Measurements from ENCODE around the gene TNRC18. TPM values are rescaled to one million over a fixed set of nuclear protein-coding genes. Genes with fewer than 3 reads are reported as not detected.
A peak's percentile ranks its signal among the peaks of the same experiment; 100 is the strongest.
"Not testable (repeated sequence)": the region's sequence is repeated elsewhere in the genome, so short reads cannot be mapped to it uniquely, and the experiment has no call there.

TNRC18 gene
- total RNA-seq, 2 experiments from 2014 or later = 51.9 to 57.2 TPM

DNA sequence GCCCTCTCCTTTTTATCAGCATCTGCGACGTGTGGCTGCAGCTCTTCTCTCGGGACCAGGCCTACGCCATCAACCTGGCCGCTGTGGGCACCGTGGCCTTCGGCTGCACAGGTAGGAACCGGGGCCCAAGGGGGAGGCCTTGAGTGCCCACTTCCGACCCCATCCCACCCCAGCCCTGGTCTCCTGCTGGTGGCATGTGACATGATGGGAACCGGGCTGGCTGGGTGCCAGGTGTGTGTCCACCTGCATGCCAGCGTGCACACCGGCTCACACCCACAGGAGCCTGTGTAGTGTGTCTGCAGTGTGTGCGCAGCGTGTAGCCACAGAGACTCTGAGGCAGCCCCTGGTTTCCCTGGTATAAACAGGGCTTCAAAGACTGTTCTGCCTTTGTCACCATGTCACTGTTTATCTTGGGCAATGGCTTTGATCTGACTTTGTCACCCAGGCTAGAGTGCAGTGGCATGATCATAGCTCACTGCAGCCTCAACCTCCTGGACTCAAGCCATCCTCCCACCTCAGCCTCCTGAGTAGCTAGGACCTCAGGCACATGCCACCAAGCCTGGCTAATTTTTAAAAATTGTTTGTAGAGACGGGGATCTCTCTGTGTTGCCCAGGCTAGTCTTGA lies 131.8 kb downstream of the TNRC18 start:
- POLR2A ChIA-PET; H3K36me3 Mint-ChIP-seq; DNase-seq; H3K4me1 Mint-ChIP-seq; H3K27ac Mint-ChIP-seq; ATAC-seq (ENCODE audit: low read depth); H3K4me3 Mint-ChIP-seq; H3K9me3 Mint-ChIP-seq: not testable (repeated sequence)
- H3K27me3 Mint-ChIP-seq = peaks cover 11% of the 10 kb centered on the region

DNA sequence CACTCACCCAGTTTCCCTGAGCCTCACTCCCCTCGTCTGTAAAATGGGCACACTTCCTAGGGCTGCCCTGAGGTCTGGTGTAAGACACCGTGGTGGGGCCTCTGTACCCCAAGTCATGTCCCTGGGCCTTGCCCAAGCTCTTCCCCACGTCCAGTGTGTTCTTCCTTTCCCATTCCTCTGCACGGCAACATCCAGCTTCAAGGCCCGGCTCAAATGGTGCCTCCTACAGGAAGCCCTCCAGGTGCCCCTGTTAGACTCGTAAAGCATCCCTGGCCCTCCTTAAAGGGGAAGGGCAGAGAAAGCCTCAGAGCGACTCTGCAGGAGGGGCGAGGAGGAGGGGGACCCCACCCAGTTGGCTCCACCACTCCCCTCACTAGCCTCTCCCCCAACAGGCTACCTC lies 132.3 kb downstream of the TNRC18 start:
- POLR2A ChIA-PET = no interaction called here
- H3K4me1 Mint-ChIP-seq = peaks cover 3% of the 10 kb centered on the region
- no peaks in the 10 kb centered on the region for H3K9me3 Mint-ChIP-seq
- DNase-seq (no peak), ATAC-seq (ENCODE audit: low read depth) (no peak)
- peaks cover 10% of the 10 kb centered on the region for H3K27me3 Mint-ChIP-seq
- no peaks in the 10 kb centered on the region for H3K36me3 Mint-ChIP-seq
- H3K27ac Mint-ChIP-seq = no peak overlapping the region
- no peak overlapping the region for H3K4me3 Mint-ChIP-seq

- DNase-seq = no peak
- no peaks in the 10 kb centered on the region for H3K4me1 Mint-ChIP-seq
- H3K27ac Mint-ChIP-seq = no peak overlapping the region
- no peak for ATAC-seq (ENCODE audit: low read depth)
- POLR2A ChIA-PET = no interaction called here
- no peak overlapping the region for H3K4me3 Mint-ChIP-seq
- no peaks in the 10 kb centered on the region for H3K9me3 Mint-ChIP-seq
- no peaks in the 10 kb centered on the region for H3K36me3 Mint-ChIP-seq
- peaks cover 5% of the 10 kb centered on the region for H3K27me3 Mint-ChIP-seq
Measured at GRCh38 chr7:5289355-5289754, 134.3 kb downstream of the TNRC18 start.

- H3K27me3 Mint-ChIP-seq; ATAC-seq (ENCODE audit: low read depth); H3K27ac Mint-ChIP-seq; H3K9me3 Mint-ChIP-seq; H3K36me3 Mint-ChIP-seq; DNase-seq; POLR2A ChIA-PET; H3K4me1 Mint-ChIP-seq; H3K4me3 Mint-ChIP-seq: not testable (repeated sequence)
Measured at GRCh38 chr7:5288560-5288959, 135.1 kb downstream of the TNRC18 start.

DNA sequence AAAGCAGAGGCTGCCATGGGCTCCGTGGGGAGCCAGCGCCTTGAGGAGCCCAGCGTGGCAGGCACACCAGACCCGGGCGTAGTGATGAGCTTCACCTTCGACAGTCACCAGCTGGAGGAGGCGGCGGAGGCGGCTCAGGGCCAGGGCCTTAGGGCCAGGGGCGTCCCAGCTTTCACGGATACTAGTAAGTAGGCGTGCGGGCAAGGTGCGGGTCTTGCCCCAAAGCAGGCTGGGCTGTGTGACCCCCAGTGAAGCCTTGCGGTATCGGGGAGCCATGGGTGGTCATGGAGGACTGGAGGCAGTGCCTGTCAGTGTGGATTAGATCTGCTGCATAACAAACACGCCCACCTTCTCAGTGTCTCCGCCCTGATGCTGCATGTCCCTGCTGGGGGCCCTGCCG lies 135.8 kb downstream of the TNRC18 start:
- no peak overlapping the region for H3K27ac Mint-ChIP-seq
- no peak overlapping the region for H3K4me3 Mint-ChIP-seq

DNA sequence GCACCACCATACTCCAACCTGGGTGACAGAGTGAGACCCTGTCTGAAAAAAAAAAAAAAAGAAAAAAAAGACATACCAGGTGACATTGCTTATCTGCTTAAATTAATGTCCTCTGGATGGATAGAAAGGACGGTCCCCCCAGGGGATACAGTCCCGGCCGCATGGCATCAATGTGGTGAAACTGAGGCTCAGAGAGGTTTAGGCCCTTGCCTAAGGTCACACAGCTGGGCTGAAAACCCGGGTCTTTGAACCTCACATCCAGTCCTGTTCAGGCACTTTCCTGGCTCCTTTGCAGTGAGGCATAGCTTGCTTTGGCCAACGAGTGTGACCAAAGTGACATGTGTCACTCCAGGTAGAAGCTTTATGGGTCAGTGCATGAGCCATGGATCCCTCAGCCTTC lies 136.3 kb downstream of the TNRC18 start:
- H3K4me3 Mint-ChIP-seq; H3K27ac Mint-ChIP-seq; ATAC-seq (ENCODE audit: low read depth); DNase-seq; H3K4me1 Mint-ChIP-seq; POLR2A ChIA-PET; H3K9me3 Mint-ChIP-seq; H3K27me3 Mint-ChIP-seq; H3K36me3 Mint-ChIP-seq: not testable (repeated sequence)

More for the DNA sequence above, 135.8 kb downstream of the TNRC18 start:
- POLR2A ChIA-PET = no interaction called here
- H3K36me3 Mint-ChIP-seq = no peaks in the 10 kb centered on the region
- no peaks in the 10 kb centered on the region for H3K4me1 Mint-ChIP-seq
- ATAC-seq (ENCODE audit: low read depth) = no peak
- peaks cover 6% of the 10 kb centered on the region for H3K27me3 Mint-ChIP-seq
- no peaks in the 10 kb centered on the region for H3K9me3 Mint-ChIP-seq
- DNase-seq = no peak

GRCh38 chr7:5286933-5287332 lies 136.7 kb downstream of the TNRC18 start:
- POLR2A ChIA-PET = interaction anchor here (0.6 to 0.7 kb wide), 2 partner anchors 33 to 42 kb away, joined by 3 read pairs; no protein-coding TSS in a partner anchor
- DNase-seq (no peak), ATAC-seq (ENCODE audit: low read depth) (no peak)
- no peaks in the 10 kb centered on the region for H3K4me1 Mint-ChIP-seq
- H3K27ac Mint-ChIP-seq = no peak overlapping the region
- peaks cover 6% of the 10 kb centered on the region for H3K27me3 Mint-ChIP-seq
- no peak overlapping the region for H3K4me3 Mint-ChIP-seq
- H3K9me3 Mint-ChIP-seq = no peaks in the 10 kb centered on the region
- H3K36me3 Mint-ChIP-seq = no peaks in the 10 kb centered on the region

- DNase-seq (no peak), ATAC-seq (ENCODE audit: low read depth) (no peak)
- H3K4me3 Mint-ChIP-seq = peak overlapping the region; percentile 42
- H3K9me3 Mint-ChIP-seq = no peaks in the 10 kb centered on the region
- H3K27me3 Mint-ChIP-seq = peaks cover 8% of the 10 kb centered on the region
- POLR2A ChIA-PET = no interaction called here
- H3K36me3 Mint-ChIP-seq = no peaks in the 10 kb centered on the region
- H3K4me1 Mint-ChIP-seq = no peaks in the 10 kb centered on the region
- no peak overlapping the region for H3K27ac Mint-ChIP-seq
Measured at GRCh38 chr7:5284304-5285281, 139.0 kb downstream of the TNRC18 start.

GRCh38 chr7:5283421-5284303 lies 140.0 kb downstream of the TNRC18 start:
- Mint-ChIP-seq H3K27ac (no peak overlapping the region), H3K27me3 (peaks cover 11% of the 10 kb centered on the region), H3K36me3 (no peaks in the 10 kb centered on the region), H3K9me3 (no peaks in the 10 kb centered on the region), H3K4me1 (no peaks in the 10 kb centered on the region), H3K4me3 (no peak overlapping the region)
- POLR2A ChIA-PET = no interaction called here
- ATAC-seq (ENCODE audit: low read depth) (no peak), DNase-seq (no peak)

DNA sequence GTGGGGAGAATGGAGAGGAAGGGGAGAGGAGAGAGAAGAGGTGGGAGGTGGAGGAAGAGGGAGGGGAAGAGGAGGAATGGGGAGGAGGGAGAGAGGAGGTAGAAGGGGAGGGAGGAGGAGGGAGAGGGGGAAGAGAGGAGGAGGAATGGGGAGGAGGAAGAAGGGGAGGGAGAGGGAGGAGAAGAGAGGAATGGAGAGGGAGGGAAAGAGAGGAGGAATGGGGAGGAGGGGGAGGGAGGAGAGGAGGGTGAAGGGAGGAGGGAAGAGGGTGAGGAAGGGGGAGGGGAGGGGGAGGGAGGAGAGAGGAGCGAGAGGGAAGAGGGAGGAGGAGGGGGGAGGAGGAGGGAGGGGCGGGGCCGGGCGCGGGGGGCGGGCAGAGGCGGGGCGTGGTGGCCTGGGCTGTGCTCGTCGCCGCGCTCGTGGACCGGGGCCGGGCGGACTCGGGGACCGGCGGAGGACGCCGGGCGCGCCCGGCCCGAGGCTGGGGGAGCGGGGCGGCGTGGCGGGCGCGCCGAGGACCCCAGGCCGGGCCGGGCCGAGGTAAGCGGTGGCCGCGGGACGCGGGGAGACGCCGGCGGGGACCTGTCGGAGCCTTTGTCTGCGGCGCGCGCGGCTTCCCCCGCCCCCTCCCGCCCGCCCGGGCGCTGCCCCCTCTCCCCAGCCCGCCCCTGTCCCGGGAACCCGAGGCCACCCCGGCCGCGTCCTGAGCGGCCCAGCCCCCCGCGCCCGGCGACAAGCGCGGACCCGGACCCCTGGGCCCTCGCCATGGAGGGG lies 140.9 kb downstream of the TNRC18 start, which contains the start of gene SLC29A4:
SLC29A4 (plus strand) TSS at position 401 of the 774 bp plus-strand sequence. CDS start 4,874 bp downstream, outside the sequence.
- POLR2A ChIA-PET = no interaction called here
- Mint-ChIP-seq H3K36me3 (no peaks in the 10 kb centered on the region), H3K27me3 (peaks cover 13% of the 10 kb centered on the region), H3K4me3 (no peak within 1 kb of the TSS), H3K4me1 (no peaks in the 10 kb centered on the region), H3K27ac (no peak within 1 kb of the TSS), H3K9me3 (no peaks in the 10 kb centered on the region)
- DNase-seq (peak; percentile 53), ATAC-seq (ENCODE audit: low read depth) (peak; percentile 67)

- H3K4me1 Mint-ChIP-seq = not testable (repeated sequence)
Measured at GRCh38 chr7:5281598-5282500, 141.8 kb downstream of the TNRC18 start.

DNA sequence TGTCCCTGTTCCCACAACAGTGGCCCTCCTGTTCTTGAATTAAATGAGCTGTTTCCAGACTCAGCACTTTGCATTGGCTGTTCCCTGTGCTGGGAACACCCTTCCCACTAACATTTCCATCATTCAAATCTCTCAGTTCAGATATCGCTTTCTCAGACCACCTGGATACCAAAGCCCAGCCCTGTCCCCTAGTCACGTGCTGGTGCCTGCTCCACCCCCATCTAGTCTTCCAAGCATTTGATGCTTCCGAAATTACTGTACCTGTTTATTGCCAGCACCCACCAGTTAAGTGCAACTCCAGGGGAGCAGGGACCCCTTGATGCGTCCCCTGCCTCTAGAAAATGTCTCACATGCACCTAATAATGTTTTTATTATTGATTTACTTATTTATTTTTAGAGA lies 143.9 kb downstream of the TNRC18 start:
- no peak overlapping the region for H3K4me3 Mint-ChIP-seq
- no peak for ATAC-seq (ENCODE audit: low read depth)
- POLR2A ChIA-PET = no interaction called here
- no peak for DNase-seq
- no peaks in the 10 kb centered on the region for H3K9me3 Mint-ChIP-seq
- no peaks in the 10 kb centered on the region for H3K4me1 Mint-ChIP-seq
- no peaks in the 10 kb centered on the region for H3K36me3 Mint-ChIP-seq
- no peak overlapping the region for H3K27ac Mint-ChIP-seq
- H3K27me3 Mint-ChIP-seq = peaks cover 17% of the 10 kb centered on the region

More at GRCh38 chr7:5281598-5282500, 141.8 kb downstream of the TNRC18 start:
- POLR2A ChIA-PET; H3K36me3 Mint-ChIP-seq; H3K27ac Mint-ChIP-seq; DNase-seq; H3K4me3 Mint-ChIP-seq; ATAC-seq (ENCODE audit: low read depth); H3K9me3 Mint-ChIP-seq: not testable (repeated sequence)
- peaks cover 14% of the 10 kb centered on the region for H3K27me3 Mint-ChIP-seq
